ENCODE measurements around the gene PIAS1.
"Not testable (repeated sequence)": the region's sequence is repeated elsewhere in the genome, so short reads cannot be mapped to it uniquely, and the experiment has no call there.

- not testable (repeated sequence) for TF ChIP-seq CTCF, POLR2A (IDR thresholded peaks at IDR 0.05)
These were observed 167.7 kb downstream of the PIAS1 start for GRCh38 chr15:68221530-68222431.

Measured in body of pancreas (tissue), 4 donors.